Nephron progenitor cell (in vitro differentiated cells): ENCODE results near the gene SFMBT2.

Source experiments
- DNase-seq: peaks from one replicate; pipeline ENCODE4 v3.0.0; 2021
- H3K27ac Mint-ChIP-seq: 2 replicates; pipeline ENCODE4 v1.8.0; 2021; ENCODE audit warnings: mild to moderate bottlenecking, moderate library complexity, mixed read lengths
- H3K27me3 Mint-ChIP-seq: 2 replicates; pipeline ENCODE4 v1.8.0; 2021; ENCODE audit warnings: mild to moderate bottlenecking, low read depth, mixed read lengths; ENCODE audit not compliant: poor library complexity
- H3K36me3 Mint-ChIP-seq: 2 replicates; pipeline ENCODE4 v1.8.0; 2021; ENCODE audit warnings: low read depth, mixed read lengths
- H3K4me1 Mint-ChIP-seq: 2 replicates; pipeline ENCODE4 v1.8.0; 2021; ENCODE audit warnings: mixed read lengths
- H3K4me3 Mint-ChIP-seq: 2 replicates; pipeline ENCODE4 v1.8.0; 2021; ENCODE audit warnings: mild to moderate bottlenecking, moderate library complexity, mixed read lengths
- H3K9me3 Mint-ChIP-seq: 2 replicates; pipeline ENCODE4 v1.8.0; 2021; ENCODE audit warnings: mild to moderate bottlenecking, moderate library complexity, mixed read lengths
- CTCF ChIP-seq: fragments of 200-600 bp; sonication (generic); IDR thresholded peaks from 2 replicates; pipeline ENCODE4 v1.5.0; 2021; ENCODE audit warnings: antibody characterized with exemption

The SFMBT2 gene

GRCh38 chr10:7363700-7364099 is 47.1 kb downstream of the SFMBT2 start:
- peaks cover 39% of the 10 kb centered on the region for H3K4me1 Mint-ChIP-seq
- H3K27ac Mint-ChIP-seq = no peak overlapping the region
- H3K36me3 Mint-ChIP-seq = peaks cover 82% of the 10 kb centered on the region
- no peak for TF ChIP-seq CTCF
- H3K4me3 Mint-ChIP-seq = no peak overlapping the region
- H3K27me3 Mint-ChIP-seq = peaks cover 6% of the 10 kb centered on the region
- H3K9me3 Mint-ChIP-seq = peaks cover 44% of the 10 kb centered on the region
- no peak for DNase-seq

DNA sequence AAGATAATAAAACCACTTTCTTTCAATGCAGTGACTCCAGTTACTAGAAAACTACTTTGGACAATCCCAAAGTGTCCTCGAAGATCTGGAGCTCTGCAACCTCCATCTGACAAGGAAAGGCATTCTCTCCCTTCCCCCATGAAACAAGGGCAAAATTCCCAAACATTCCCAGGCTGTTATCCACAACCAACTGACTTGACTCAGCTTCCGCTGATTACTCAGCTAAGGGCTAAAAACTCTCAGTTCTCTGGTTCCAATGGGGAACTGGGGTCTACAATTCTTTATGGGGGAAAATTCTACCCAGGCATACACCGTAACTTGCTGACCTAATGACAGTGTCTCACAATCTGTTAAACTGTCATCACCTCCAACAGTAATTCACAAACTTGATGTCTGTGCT is 48.4 kb downstream of the SFMBT2 start:
- Mint-ChIP-seq H3K9me3 (peaks cover 49% of the 10 kb centered on the region), H3K4me3 (no peak overlapping the region)

DNA sequence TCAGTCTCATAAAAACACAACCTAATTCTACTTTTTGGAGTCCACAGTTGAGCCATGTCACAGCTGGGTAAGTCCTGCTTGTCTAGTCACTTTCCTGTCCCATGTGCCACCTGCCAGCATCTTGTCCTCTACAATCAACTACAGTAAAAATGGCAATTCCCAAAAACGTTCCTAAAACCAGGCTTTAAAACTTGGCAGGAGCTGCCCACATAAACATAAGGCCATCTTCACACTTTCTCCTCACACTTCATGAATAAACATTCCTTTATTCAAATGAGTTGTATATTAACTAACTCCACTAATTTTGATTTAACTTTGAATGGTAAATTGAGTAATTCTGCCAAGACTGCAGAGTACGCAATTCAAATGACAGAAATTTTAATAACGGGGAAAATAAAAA is 49.5 kb downstream of the SFMBT2 start:
- DNase-seq = no peak
- no peak for TF ChIP-seq CTCF
- H3K36me3 Mint-ChIP-seq = peaks cover 82% of the 10 kb centered on the region
- no peak overlapping the region for H3K27ac Mint-ChIP-seq
- H3K4me3 Mint-ChIP-seq = no peak overlapping the region
- H3K9me3 Mint-ChIP-seq = peaks cover 49% of the 10 kb centered on the region
- H3K4me1 Mint-ChIP-seq = peaks cover 25% of the 10 kb centered on the region
- H3K27me3 Mint-ChIP-seq = peaks cover 6% of the 10 kb centered on the region

More for the DNA sequence above, 48.4 kb downstream of the SFMBT2 start:
- Mint-ChIP-seq H3K27ac (no peak overlapping the region), H3K27me3 (peaks cover 6% of the 10 kb centered on the region), H3K4me1 (peaks cover 36% of the 10 kb centered on the region), H3K36me3 (peaks cover 80% of the 10 kb centered on the region)
- TF ChIP-seq CTCF = no peak
- DNase-seq = no peak

DNA sequence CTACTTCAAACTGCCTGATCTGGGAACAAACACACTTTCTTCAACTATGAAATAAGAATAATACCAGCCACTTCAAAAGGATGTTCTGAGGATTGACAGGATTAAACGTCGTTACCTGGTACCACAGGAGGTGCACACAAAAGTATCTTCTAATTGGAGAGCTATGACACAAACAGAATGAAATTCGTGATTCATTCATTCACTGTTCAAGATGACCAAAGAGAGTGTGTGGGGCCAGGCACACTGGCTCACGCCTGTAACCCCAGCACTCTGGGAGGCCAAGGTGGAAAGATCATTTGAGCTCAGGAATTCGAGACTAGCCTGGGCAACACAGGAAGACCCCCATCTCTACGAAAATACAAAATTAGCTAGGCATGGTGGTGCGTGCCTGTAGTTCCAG is 50.9 kb downstream of the SFMBT2 start:
- TF ChIP-seq CTCF = no peak
- peaks cover 77% of the 10 kb centered on the region for H3K36me3 Mint-ChIP-seq
- no peak overlapping the region for H3K4me3 Mint-ChIP-seq
- peaks cover 18% of the 10 kb centered on the region for H3K4me1 Mint-ChIP-seq
- H3K9me3 Mint-ChIP-seq = peaks cover 49% of the 10 kb centered on the region
- no peak for DNase-seq
- peaks cover 6% of the 10 kb centered on the region for H3K27me3 Mint-ChIP-seq
- peak overlapping the region; percentile 3 for H3K27ac Mint-ChIP-seq

DNA sequence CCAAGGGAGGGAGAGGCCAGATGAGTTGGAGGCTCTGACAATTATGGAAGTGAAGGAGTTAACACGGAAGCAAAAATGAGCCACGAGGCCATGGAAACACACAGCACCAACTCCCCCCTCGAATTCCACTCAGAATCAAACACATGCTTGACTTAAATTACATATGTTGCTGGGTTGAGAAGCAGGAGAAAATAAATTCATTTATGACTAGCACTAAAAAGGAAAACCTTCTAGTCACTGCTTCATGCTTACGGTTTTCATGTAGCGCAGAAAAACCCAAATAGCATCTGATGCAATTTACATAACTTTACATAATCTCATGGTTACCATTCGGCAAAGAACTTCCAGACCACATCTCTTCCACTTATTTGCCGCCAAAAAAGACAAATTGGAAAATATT is 51.5 kb downstream of the SFMBT2 start:
- Mint-ChIP-seq H3K4me3 (no peak overlapping the region), H3K27me3 (peaks cover 6% of the 10 kb centered on the region), H3K4me1 (peaks cover 13% of the 10 kb centered on the region), H3K36me3 (peaks cover 71% of the 10 kb centered on the region), H3K27ac (no peak overlapping the region), H3K9me3 (peaks cover 49% of the 10 kb centered on the region)
- no peak for TF ChIP-seq CTCF
- DNase-seq = no peak

GRCh38 chr10:7357193-7357592 is 53.6 kb downstream of the SFMBT2 start:
- peaks cover 29% of the 10 kb centered on the region for H3K9me3 Mint-ChIP-seq
- H3K27me3 Mint-ChIP-seq = no peaks in the 10 kb centered on the region
- peaks cover 49% of the 10 kb centered on the region for H3K36me3 Mint-ChIP-seq
- no peak for DNase-seq
- H3K4me1 Mint-ChIP-seq = peaks cover 7% of the 10 kb centered on the region
- no peak overlapping the region for H3K4me3 Mint-ChIP-seq
- TF ChIP-seq CTCF = no peak
- H3K27ac Mint-ChIP-seq = no peak overlapping the region
